IMR-90 (cell line): ENCODE results near the gene MUCL1. TPM values are rescaled to one million over a fixed set of nuclear protein-coding genes. Genes with fewer than 3 reads are reported as not detected.

ENCODE experiments used
- ATAC-seq: fragments of 200-7000 bp; cut with Tn5 transposase; 2 replicates; pipeline ENCODE4 v1.9.1; 2020; ENCODE audit warnings: low read depth, mild to moderate bottlenecking, moderate library complexity
- BruUV-seq: library from RNA; stranded (reverse); fragments of 400-500 nt; replicated peaks from 2 replicates; lab custom pipeline; 2021; lab: Mats Ljungman, UMichigan
- CTCF ChIA-PET: fragments of 300-600 bp; formaldehyde crosslinking; extraction: SDS; loops from one replicate; lab custom pipeline; 2021; ENCODE audit warnings: antibody characterized with exemption; lab: Yijun Ruan, JAX
- POLR2A ChIA-PET: fragments of 300-600 bp; sonication (Branson Sonifier 250); formaldehyde crosslinking; loops from one replicate; lab custom pipeline; 2022; ENCODE audit warnings: antibody characterized with exemption; ENCODE audit not compliant: unreplicated experiment; lab: Charles Lee
- DNase-seq: peaks from one replicate; pipeline ENCODE4 v3.0.0; 2013
- H2AFZ ChIP-seq: replicated peaks from 2 replicates; pipeline ENCODE3; 2013; ENCODE audit warnings: low read length, mild to moderate bottlenecking; ENCODE audit not compliant: poor library complexity
- H2AK5ac ChIP-seq: 2 replicates; pipeline ENCODE4 v1.6.1; 2013; ENCODE audit warnings: low read depth, low read length, inconsistent platforms
- H2AK9ac ChIP-seq: replicated peaks from 2 replicates; pipeline ENCODE3; 2013; ENCODE audit warnings: mild to moderate bottlenecking, low read depth, low read length, moderate library complexity; ENCODE audit not compliant: poor library complexity
- H2BK120ac ChIP-seq: 2 replicates; pipeline ENCODE4 v1.6.1; 2013; ENCODE audit warnings: low read depth, low read length, inconsistent platforms
- H2BK15ac ChIP-seq: 3 replicates; pipeline ENCODE4 v1.6.1; 2013; ENCODE audit warnings: low read depth, low read length, inconsistent platforms
- H2BK20ac ChIP-seq: 2 replicates; pipeline ENCODE4 v1.6.1; 2013; ENCODE audit warnings: low read depth, mild to moderate bottlenecking, inconsistent platforms, low read length, moderate library complexity
- H2BK5ac ChIP-seq: 2 replicates; pipeline ENCODE4 v1.6.1; 2013; ENCODE audit warnings: mild to moderate bottlenecking, low read depth, low read length, inconsistent platforms; ENCODE audit not compliant: poor library complexity, severe bottlenecking
- H3K14ac ChIP-seq: replicated peaks from 2 replicates; pipeline ENCODE4 v1.6.1; 2013; ENCODE audit warnings: low read depth, low read length, inconsistent platforms
- H3K18ac ChIP-seq: 2 replicates; pipeline ENCODE4 v1.6.1; 2013; ENCODE audit warnings: low read depth, low read length, control low read depth
- H3K23ac ChIP-seq: 2 replicates; pipeline ENCODE4 v1.6.1; 2013; ENCODE audit warnings: low read depth, low read length, inconsistent platforms
- H3K27ac ChIP-seq: 2 replicates; pipeline ENCODE4 v1.5.1; 2013; ENCODE audit warnings: mild to moderate bottlenecking, control low read depth, low read length; ENCODE audit not compliant: insufficient read depth
- H3K27me3 ChIP-seq: 2 replicates; pipeline ENCODE4 v1.6.1; 2013; ENCODE audit warnings: low read length; ENCODE audit not compliant: control insufficient read depth, insufficient read depth
- H3K36me3 ChIP-seq: 2 replicates; pipeline ENCODE4 v1.6.1; 2013; ENCODE audit warnings: low read length, mixed read lengths; ENCODE audit not compliant: control insufficient read depth, insufficient read depth
- H3K4ac ChIP-seq: 2 replicates; pipeline ENCODE4 v1.6.1; 2013; ENCODE audit warnings: low read depth, low read length, inconsistent platforms
- H3K4me1 ChIP-seq: 2 replicates; pipeline ENCODE4 v1.6.1; 2013; ENCODE audit warnings: low read length, mixed read lengths; ENCODE audit not compliant: control insufficient read depth, insufficient read depth
- H3K4me2 ChIP-seq: 2 replicates; pipeline ENCODE4 v1.6.1; 2013; ENCODE audit warnings: low read depth, mild to moderate bottlenecking, control low read depth, low read length, moderate library complexity
- H3K4me3 ChIP-seq: 2 replicates; pipeline ENCODE4 v1.5.1; 2013; ENCODE audit warnings: low read depth, mild to moderate bottlenecking, control low read depth, low read length, moderate library complexity; ENCODE audit not compliant: insufficient read depth
- H3K56ac ChIP-seq: 2 replicates; pipeline ENCODE4 v1.6.1; 2013; ENCODE audit warnings: low read length, inconsistent platforms; ENCODE audit not compliant: insufficient read depth; ENCODE audit errors: extremely low read depth
- H3K79me1 ChIP-seq, 2 experiments: 2 replicates each; pipeline ENCODE4 v1.6.1; 2013; ENCODE audit warnings: low read length in 2 of 2, inconsistent platforms in 1 of 2, low read depth in 1 of 2
- H3K9ac ChIP-seq: 2 replicates; pipeline ENCODE4 v1.6.1; 2013; ENCODE audit warnings: low read depth, low read length, control low read depth
- H3K9me1 ChIP-seq: 2 replicates; pipeline ENCODE4 v1.6.1; 2013; ENCODE audit warnings: low read length, inconsistent platforms; ENCODE audit not compliant: insufficient read depth
- H3K9me3 ChIP-seq: 2 replicates; pipeline ENCODE4 v1.6.1; 2013; ENCODE audit warnings: low read length; ENCODE audit not compliant: control insufficient read depth, insufficient read depth
- H4K20me1 ChIP-seq: 2 replicates; pipeline ENCODE4 v1.6.1; 2013; ENCODE audit warnings: low read length, inconsistent platforms; ENCODE audit not compliant: insufficient read depth
- H4K5ac ChIP-seq: 2 replicates; pipeline ENCODE4 v1.6.1; 2013; ENCODE audit warnings: mild to moderate bottlenecking, low read depth, low read length, control low read depth
- H4K8ac ChIP-seq, 2 experiments: 2 replicates each; pipeline ENCODE4 v1.6.1; 2013; ENCODE audit warnings: low read depth in 2 of 2, low read length in 2 of 2, control low read depth in 1 of 2, inconsistent platforms in 1 of 2
- H4K91ac ChIP-seq: 2 replicates; pipeline ENCODE4 v1.6.1; 2013; ENCODE audit warnings: low read depth, low read length, inconsistent platforms; ENCODE audit not compliant: insufficient read depth
- MAFK ChIP-seq: IDR thresholded peaks from 2 replicates; pipeline ENCODE4 v1.6.1; 2012; ENCODE audit warnings: low read depth, low read length, improper control_type of control experiment
- MAZ ChIP-seq: IDR thresholded peaks from 2 replicates; pipeline ENCODE4 v1.6.1; 2012; ENCODE audit warnings: low read depth, mild to moderate bottlenecking, low read length, improper control_type of control experiment, moderate library complexity, borderline replicate concordance
- WGBS, 2 experiments: methylation state at CpG; one replicate each; pipeline versions ENCODE4 v1.1.5 to v1.1.7; 2013; ENCODE audit warnings: missing lambda C conversion rate in 2 of 2; ENCODE audit not compliant: insufficient read length in 1 of 2; ENCODE audit errors: extremely low coverage in 2 of 2; 5-methylcytosine and 5-hydroxymethylcytosine counted together
- dilution Hi-C: fragments of 300-500 bp; cut with HindIII; formaldehyde crosslinking; loops from one replicate; pipeline ENCODE4 v1.14.3; 2018; ENCODE audit warnings: low sequenced_read_pairs; ENCODE audit not compliant: unreplicated experiment
- in situ Hi-C: fragments of 300-500 bp; cut with MboI; formaldehyde crosslinking; loops from 3 replicates; pipeline ENCODE4 v1.14.3; 2019; ENCODE audit warnings: low sequenced_read_pairs, inconsistent platforms, mixed read lengths
- intact Hi-C: fragments of 100-400 bp; cut with micrococcal nuclease; formaldehyde crosslinking; loops from 2 replicates; pipeline ENCODE4 v1.10.0; 2022
- polyA plus RNA-seq, 3 experiments: library from polyadenylated mRNA; depleted of rRNA; stranded (reverse); fragments of >200 nt; gene quantifications; 2 replicates each; pipeline ENCODE4 v1.2.3, GENCODE V29; 2012; ENCODE audit warnings: low replicate concordance in 1 of 3
- total RNA-seq: library from RNA; depleted of rRNA; stranded (reverse); fragments of >200 nt; gene quantifications from 2 replicates; pipeline ENCODE4 v1.2.3, GENCODE V29; 2012

The MUCL1 gene
- total and polyA plus RNA-seq, 2 of the 4 experiments (the other 2 are of a cell fraction), result not detected

- no peak overlapping the region for H3K14ac ChIP-seq
- dilution Hi-C loops, result no loop called here
- H3K9me1 ChIP-seq, result no peaks in the 10 kb centered on the region
- in situ Hi-C loops, result no loop called here
- no TSS peak for BruUV-seq
- no peak overlapping the region for H3K4ac ChIP-seq
- no peak overlapping the region for H4K91ac ChIP-seq
- TF ChIP-seq MAZ (no peak), MAFK (0 out of 2 replicates have a peak, but pooled peaks have one; percentile 16)
- no peaks in the 10 kb centered on the region for H3K36me3 ChIP-seq
- no peak overlapping the region for H3K23ac ChIP-seq
- H2BK5ac ChIP-seq, result no peak overlapping the region
- no peak overlapping the region for H2BK15ac ChIP-seq
- H4K20me1 ChIP-seq, result no peaks in the 10 kb centered on the region
- intact Hi-C loops, result no loop called here
- ChIA-PET CTCF (no interaction called here), POLR2A (no interaction called here)
- H2BK120ac ChIP-seq, result no peak overlapping the region
- no CpG with 5 or more reads among the region's 1 CpG for WGBS, 2 experiments
- no peak overlapping the region for H2AK9ac ChIP-seq
- no peak overlapping the region for H2AK5ac ChIP-seq
- H3K27me3 ChIP-seq, result no peaks in the 10 kb centered on the region
- H3K18ac ChIP-seq, result no peak overlapping the region
- H3K9me3 ChIP-seq, result no peaks in the 10 kb centered on the region
- no peak overlapping the region for H3K56ac ChIP-seq
- H3K27ac ChIP-seq, result no peak overlapping the region
- H4K8ac ChIP-seq, result no peak overlapping the region
- no peak overlapping the region for H4K5ac ChIP-seq
- no peaks in the 10 kb centered on the region for H3K4me1 ChIP-seq
- H3K4me3 ChIP-seq, result no peak overlapping the region
- no peak overlapping the region for H2AFZ ChIP-seq
- H3K4me2 ChIP-seq, result no peak overlapping the region
- DNase-seq (no peak), ATAC-seq (no peak)
- no peaks in the 10 kb centered on the region for H3K79me1 ChIP-seq
- no peak overlapping the region for H3K9ac ChIP-seq
- no peak overlapping the region for H2BK20ac ChIP-seq
Measured at GRCh38 chr12:54863948-54864618, 9.8 kb downstream of the MUCL1 start.
